Measurements from ENCODE around the gene SCAANT1. TPM values are rescaled to one million over a fixed set of nuclear protein-coding genes. Genes with fewer than 3 reads are reported as not detected.

SCAANT1 gene
- total and polyA plus RNA-seq, 2 of the 8 experiments (the other 6 are each of a cell fraction or from before 2014, with no cell fraction given), result not detected

DNA sequence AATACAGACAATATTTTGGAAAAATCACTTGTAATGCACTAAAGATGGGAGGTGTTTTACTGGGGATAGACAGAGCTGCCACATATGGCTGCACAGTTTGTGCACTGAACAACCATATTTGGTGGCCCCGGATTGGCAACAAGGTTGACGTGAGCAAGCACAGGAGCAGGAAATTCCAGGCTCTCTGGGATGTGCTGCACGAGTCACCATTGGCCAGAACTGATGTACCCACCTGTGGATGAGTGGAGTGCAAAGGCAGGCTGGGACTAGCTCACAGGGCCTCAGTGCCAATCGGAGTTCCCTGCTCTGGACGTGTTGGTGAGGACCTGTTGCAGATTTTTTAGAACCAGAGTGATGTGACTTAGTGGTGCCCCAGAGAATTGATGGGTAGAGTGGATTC lies 42.0 kb upstream of the SCAANT1 start:
- H3K4me3 ChIP-seq (ENCODE audit: extremely low read depth in 1 of 4, insufficient read depth in 2 of 4, low read depth in 3 of 4, low read length in 4 of 4), result no peak overlapping the region
- H3K4ac ChIP-seq (replicated peaks; ENCODE audit: insufficient read length, low read depth, low read length), result no peak overlapping the region
- no peak for TF ChIP-seq CREB1 (IDR thresholded peaks at IDR 0.05)
- no peak for TF ChIP-seq CBX8 (IDR thresholded peaks at IDR 0.05; ENCODE audit: borderline replicate concordance, low read depth, low read length)
- TF ChIP-seq SP1 (IDR thresholded peaks at IDR 0.05; ENCODE audit: low read depth, low read length), result no peak
- no peak for TF ChIP-seq BACH1 (IDR thresholded peaks at IDR 0.05; ENCODE audit: low read length)
- no peak for TF ChIP-seq SIRT6 (IDR thresholded peaks at IDR 0.05; ENCODE audit: low read length)
- TF ChIP-seq SAP30 (IDR thresholded peaks at IDR 0.05; ENCODE audit: insufficient read depth, insufficient replicate concordance, low read length), result no peak
- TF ChIP-seq RAD21 (IDR thresholded peaks at IDR 0.05 in 1 of 2, conservative IDR thresholded peaks at IDR 0.05 in 1 of 2; ENCODE audit: low read depth in 2 of 2, low read length in 2 of 2), result no peak
- no peak for TF ChIP-seq HDAC6 (IDR thresholded peaks at IDR 0.05; ENCODE audit: low read depth, low read length)
- H2AK5ac ChIP-seq (ENCODE audit: low read depth, low read length), result no peak overlapping the region
- ChIA-PET CTCF (ENCODE audit: partially characterized antibody) (no interaction called here), POLR2A (ENCODE audit: partially characterized antibody) (no interaction called here)
- FAIRE-seq, result no peak
- DNase-seq (ENCODE audit: low read depth in 1 of 2, low spot score in 2 of 2), result no peak
- no peak overlapping the region for H3K4me2 ChIP-seq (ENCODE audit: insufficient read depth in 1 of 2, low read depth in 2 of 2, low read length in 2 of 2)
- no peak overlapping the region for H3K27ac ChIP-seq (ENCODE audit: low read depth, low read length)
- H3K23me2 ChIP-seq (ENCODE audit: low read depth, low read length), result no peaks in the 10 kb centered on the region
- H2BK12ac ChIP-seq (ENCODE audit: low read depth, low read length), result no peak overlapping the region
- no peak overlapping the region for H3K23ac ChIP-seq (ENCODE audit: insufficient read length)
- H3K9me3 ChIP-seq (ENCODE audit: insufficient read depth in 2 of 2, low read depth in 1 of 2, low read length in 1 of 2), result no peaks in the 10 kb centered on the region
- H3K79me2 ChIP-seq (ENCODE audit: control insufficient read depth in 1 of 2, insufficient read depth in 2 of 2, low read length in 2 of 2), result 0 out of 4 replicates have a peak, but pooled peaks cover 0 to 6% of the 10 kb centered on the region in 2 experiments
- WGBS, 2 experiments (ENCODE audit: extremely low coverage in 1 of 2, insufficient coverage in 1 of 2, insufficient read length in 1 of 2, insufficient replicate concordance in 2 of 2, low coverage in 1 of 2, low lambda C conversion rate in 2 of 2, missing lambda C conversion rate in 1 of 2), result 84% methylated on average over 5 of the region's 5 CpGs; no CpG with 5 or more reads in 1 of the 2 experiments
- no peak overlapping the region for H2AFZ ChIP-seq (ENCODE audit: low read length)
- peaks cover 2% of the 10 kb centered on the region; the same call in 1 of the 2 replicates for H3K79me1 ChIP-seq (ENCODE audit: low read depth, low read length)
- no peak overlapping the region for H2BK20ac ChIP-seq (ENCODE audit: low read length)
- H2BK5ac ChIP-seq (ENCODE audit: low read depth, low read length), result no peak overlapping the region
- H3K9ac ChIP-seq (replicated peaks in 1 of 4; ENCODE audit: extremely low read depth in 1 of 4, low read depth in 3 of 4, low read length in 3 of 4), result no peak overlapping the region
- H3K14ac ChIP-seq (ENCODE audit: insufficient read length), result no peak overlapping the region
- H4K20me1 ChIP-seq (replicated peaks in 1 of 2; ENCODE audit: control insufficient read depth in 1 of 2, insufficient read depth in 2 of 2, low read length in 2 of 2), result no peaks in the 10 kb centered on the region
- no peak overlapping the region for H2BK120ac ChIP-seq (replicated peaks; ENCODE audit: low read depth, low read length)
- H2BK15ac ChIP-seq (ENCODE audit: low read length), result no peak overlapping the region
- no peak overlapping the region for H4K91ac ChIP-seq (replicated peaks; ENCODE audit: insufficient read length, low read length)
- H3K4me1 ChIP-seq (replicated peaks in 1 of 4; ENCODE audit: control insufficient read depth in 3 of 4, insufficient read depth in 4 of 4, low read length in 3 of 4), result peaks cover 0 to 18% (median 11%) of the 10 kb centered on the region in 4 experiments; a peak in 4 of 7 replicates
- H3K56ac ChIP-seq (replicated peaks; ENCODE audit: insufficient read length, low read depth, low read length), result no peak overlapping the region
- H3K36me3 ChIP-seq (ENCODE audit: control insufficient read depth in 2 of 4, insufficient read depth in 4 of 4, low read length in 3 of 4), result no peaks in the 10 kb centered on the region
- H4K5ac ChIP-seq (ENCODE audit: insufficient read length, low read depth, low read length), result no peak overlapping the region
- no peak overlapping the region for H4K8ac ChIP-seq (ENCODE audit: extremely low read depth, insufficient read depth, low read length)
- no peak overlapping the region; the same call in 1 of the 2 replicates for H3K18ac ChIP-seq (ENCODE audit: extremely low read depth, low read length)
- no peaks in the 10 kb centered on the region for H3K27me3 ChIP-seq (replicated peaks in 1 of 4; ENCODE audit: control insufficient read depth in 3 of 4, extremely low read depth in 1 of 4, insufficient read depth in 3 of 4, low read length in 3 of 4)
